Caco-2 (cell line): ENCODE data around the gene BCL2. TPM values are rescaled to one million over a fixed set of nuclear protein-coding genes. Genes with fewer than 3 reads are reported as not detected.
"Not testable (repeated sequence)": the region's sequence is repeated elsewhere in the genome, so short reads cannot be mapped to it uniquely, and the experiment has no call there.

ENCODE experiments used
- BruUV-seq: library from RNA; stranded (reverse); fragments of 400-500 nt; replicated peaks from 2 replicates; lab custom pipeline; 2021; lab: Mats Ljungman, UMichigan
- CTCF ChIA-PET: fragments of 300-600 bp; sonication (Branson Sonifier 250); formaldehyde crosslinking; loops from one replicate; lab custom pipeline; 2022; ENCODE audit warnings: antibody characterized with exemption; lab: Charles Lee
- POLR2A ChIA-PET: fragments of 300-600 bp; sonication (Branson Sonifier 250); formaldehyde crosslinking; loops from one replicate; lab custom pipeline; 2022; ENCODE audit warnings: antibody characterized with exemption; lab: Charles Lee
- DNase-seq, 2 experiments: peaks; one replicate each; pipeline versions ENCODE4 v3.0.0 to v3.0.0-alpha.2; 2020 to 2022
- H3K27me3 ChIP-seq: replicated peaks from 2 replicates; pipeline ENCODE4 v1.6.0; 2011; ENCODE audit warnings: low read length; ENCODE audit not compliant: control insufficient read depth, insufficient read depth
- H3K36me3 ChIP-seq: 2 replicates; pipeline ENCODE4 v1.5.1; 2011; ENCODE audit warnings: low read length; ENCODE audit not compliant: control insufficient read depth, insufficient read depth
- H3K4me1 ChIP-seq: fragments of 250-450 bp; sonication (Bioruptor Pico); 2 replicates; pipeline ENCODE4 v1.5.1; 2020; ENCODE audit warnings: mild to moderate bottlenecking
- H3K4me3 ChIP-seq: 2 replicates; pipeline ENCODE4 v1.5.1; 2011; ENCODE audit warnings: low read depth, mild to moderate bottlenecking, control low read depth, low read length
- H3K9me3 ChIP-seq: fragments of 250-450 bp; sonication (Bioruptor Pico); 2 replicates; pipeline ENCODE4 v1.5.1; 2020; ENCODE audit warnings: mild to moderate bottlenecking, moderate library complexity
- H3K27ac Mint-ChIP-seq: one replicate; pipeline ENCODE4 v1.8.0; 2022; ENCODE audit warnings: mixed read lengths; ENCODE audit not compliant: unreplicated experiment
- H3K27me3 Mint-ChIP-seq: one replicate; pipeline ENCODE4 v1.8.0; 2022; ENCODE audit warnings: mixed read lengths; ENCODE audit not compliant: insufficient read depth, unreplicated experiment
- H3K36me3 Mint-ChIP-seq: one replicate; pipeline ENCODE4 v1.8.0; 2022; ENCODE audit warnings: mild to moderate bottlenecking, mixed read lengths; ENCODE audit not compliant: insufficient read depth, unreplicated experiment
- H3K4me1 Mint-ChIP-seq: one replicate; pipeline ENCODE4 v1.8.0; 2022; ENCODE audit warnings: low read depth, mixed read lengths; ENCODE audit not compliant: unreplicated experiment
- H3K4me3 Mint-ChIP-seq: one replicate; pipeline ENCODE4 v1.8.0; 2022; ENCODE audit warnings: mild to moderate bottlenecking, moderate library complexity, mixed read lengths; ENCODE audit not compliant: unreplicated experiment
- H3K9me3 Mint-ChIP-seq: one replicate; pipeline ENCODE4 v1.8.0; 2022; ENCODE audit warnings: mixed read lengths; ENCODE audit not compliant: unreplicated experiment
- intact Hi-C: fragments of 100-400 bp; cut with micrococcal nuclease; formaldehyde crosslinking; loops from one replicate; pipeline ENCODE4 v1.10.0; 2022; ENCODE audit not compliant: unreplicated experiment
- total RNA-seq: library from RNA; stranded (reverse); gene quantifications from 2 replicates; pipeline ENCODE4 v1.2.3, GENCODE V29; 2022
- TF ChIP-seq, protein P1 (sequence below), 2 experiments: fragments of 200-600 bp in 1 of 2; IDR thresholded peaks; 1 replicate in 1 of 2; 2 replicates in 1 of 2; pipeline versions ENCODE4 v1.5.1 to v1.8.0; 2011 to 2022; ENCODE audit warnings: antibody characterized with exemption in 1 of 2, control low read depth in 1 of 2, inconsistent platforms in 1 of 2, low read depth in 1 of 2, low read length in 1 of 2, mild to moderate bottlenecking in 1 of 2, moderate library complexity in 1 of 2; ENCODE audit not compliant: insufficient read depth in 1 of 2, severe bottlenecking in 1 of 2, unreplicated experiment in 1 of 2

BCL2 gene
- total RNA-seq, 1 experiment from 2014 or later, result 6.5 TPM

DNA sequence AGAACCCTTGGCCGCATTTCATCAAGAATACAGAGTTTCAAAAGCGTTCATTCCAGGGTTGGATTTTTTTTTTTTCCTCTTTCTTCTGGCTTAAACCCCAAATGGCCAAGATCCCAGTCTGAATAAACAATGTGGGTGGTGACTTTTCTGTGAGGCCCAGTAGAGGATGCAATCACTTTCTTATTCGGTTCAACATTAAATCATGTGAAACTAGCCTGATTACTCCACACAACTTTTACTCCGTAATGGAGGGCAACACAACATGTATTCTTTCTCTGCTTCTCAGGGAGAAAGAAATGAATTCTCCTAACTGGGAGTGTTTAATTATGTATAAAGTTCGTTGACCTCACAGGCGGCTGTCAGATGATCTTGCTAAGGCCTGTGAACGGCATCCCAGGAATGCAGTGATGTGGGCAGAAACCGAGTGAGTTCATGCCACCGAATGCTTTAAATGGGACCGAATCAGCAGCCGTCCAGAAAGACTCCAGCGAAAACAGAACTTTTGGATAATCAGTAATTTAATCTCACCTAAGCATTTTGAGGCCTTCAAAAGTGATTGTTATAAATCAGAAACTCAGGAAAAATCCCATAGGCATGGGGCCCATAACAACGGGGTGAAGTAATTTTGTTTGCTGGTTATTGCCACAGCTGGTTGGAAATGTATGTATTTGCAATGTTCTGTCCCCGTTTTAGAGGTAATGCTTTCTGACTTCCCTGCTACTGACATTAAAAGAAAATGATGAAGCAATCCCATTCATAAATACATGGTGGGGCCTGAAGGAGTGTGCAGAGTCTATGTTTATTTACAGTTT is 81.5 kb downstream of the BCL2 start:
- peaks cover 12% of the 10 kb centered on the region; the same call in 1 of the 2 replicates for H3K4me1 ChIP-seq
- BruUV-seq, result TSS peak; percentile 41
- no peak overlapping the region for H3K4me3 ChIP-seq
- Mint-ChIP-seq H3K36me3 (no peaks in the 10 kb centered on the region), H3K4me3 (no peak overlapping the region), H3K4me1 (no peaks in the 10 kb centered on the region), H3K27ac (no peak overlapping the region), H3K27me3 (no peaks in the 10 kb centered on the region), H3K9me3 (no peaks in the 10 kb centered on the region)
- H3K27me3 ChIP-seq, result no peaks in the 10 kb centered on the region
- H3K9me3 ChIP-seq, result no peaks in the 10 kb centered on the region
- CTCF ChIA-PET, result no interaction called here
- POLR2A ChIA-PET, result no interaction called here
- peak; percentile 23 to 47 for DNase-seq
- no peaks in the 10 kb centered on the region for H3K36me3 ChIP-seq
- TF ChIP-seq, protein P1, sequence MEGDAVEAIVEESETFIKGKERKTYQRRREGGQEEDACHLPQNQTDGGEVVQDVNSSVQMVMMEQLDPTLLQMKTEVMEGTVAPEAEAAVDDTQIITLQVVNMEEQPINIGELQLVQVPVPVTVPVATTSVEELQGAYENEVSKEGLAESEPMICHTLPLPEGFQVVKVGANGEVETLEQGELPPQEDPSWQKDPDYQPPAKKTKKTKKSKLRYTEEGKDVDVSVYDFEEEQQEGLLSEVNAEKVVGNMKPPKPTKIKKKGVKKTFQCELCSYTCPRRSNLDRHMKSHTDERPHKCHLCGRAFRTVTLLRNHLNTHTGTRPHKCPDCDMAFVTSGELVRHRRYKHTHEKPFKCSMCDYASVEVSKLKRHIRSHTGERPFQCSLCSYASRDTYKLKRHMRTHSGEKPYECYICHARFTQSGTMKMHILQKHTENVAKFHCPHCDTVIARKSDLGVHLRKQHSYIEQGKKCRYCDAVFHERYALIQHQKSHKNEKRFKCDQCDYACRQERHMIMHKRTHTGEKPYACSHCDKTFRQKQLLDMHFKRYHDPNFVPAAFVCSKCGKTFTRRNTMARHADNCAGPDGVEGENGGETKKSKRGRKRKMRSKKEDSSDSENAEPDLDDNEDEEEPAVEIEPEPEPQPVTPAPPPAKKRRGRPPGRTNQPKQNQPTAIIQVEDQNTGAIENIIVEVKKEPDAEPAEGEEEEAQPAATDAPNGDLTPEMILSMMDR (IDR thresholded peaks at IDR 0.05; ENCODE audit: insufficient read depth in 1 of 2, low read depth in 1 of 2, low read length in 1 of 2, severe bottlenecking in 1 of 2, unreplicated experiment in 1 of 2), result no peak
- intact Hi-C loops, result no loop called here

DNA sequence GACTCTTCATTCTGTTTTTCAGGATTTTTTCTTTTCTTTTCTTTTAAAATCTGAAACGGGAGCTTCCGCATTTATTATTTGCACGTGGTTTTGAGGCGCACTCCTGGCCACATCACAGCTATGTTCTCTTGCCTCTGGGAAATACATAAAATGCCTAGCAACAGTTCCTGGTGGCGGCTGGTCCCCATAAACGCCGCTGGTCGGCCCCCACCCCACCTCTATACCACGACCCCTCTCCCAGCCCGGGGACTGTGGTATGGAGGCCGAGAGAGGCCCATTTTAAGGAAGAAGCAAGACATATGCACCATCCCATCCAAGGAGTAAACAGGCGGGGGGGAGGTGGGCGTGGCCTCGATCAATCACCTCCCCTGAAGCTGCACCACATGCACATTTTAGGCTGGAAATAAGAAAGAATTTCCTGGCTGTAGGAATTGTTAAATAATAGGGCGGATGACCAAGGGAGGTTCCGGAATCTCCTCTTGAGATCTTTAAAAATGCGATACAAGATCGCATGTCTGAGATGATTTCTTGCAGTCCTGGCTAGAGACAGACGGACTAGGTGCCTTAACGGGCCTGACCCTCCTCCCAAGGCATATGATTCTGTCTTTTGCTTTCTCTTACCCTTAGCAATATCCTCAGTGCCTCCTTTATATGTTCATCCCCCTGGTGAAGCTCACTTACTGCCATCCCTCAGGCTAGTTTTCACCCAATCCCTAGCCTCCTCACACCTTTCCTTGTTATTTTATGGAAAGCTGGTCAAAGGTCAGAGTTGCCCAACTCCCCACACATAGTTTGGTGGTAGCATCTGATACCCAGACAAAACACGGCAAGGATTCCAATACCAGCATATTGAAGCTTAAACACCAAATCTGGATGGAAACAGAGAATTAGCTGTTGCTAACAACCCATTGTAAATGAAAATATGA is 82.4 kb downstream of the BCL2 start:
- no peak overlapping the region for H3K4me3 ChIP-seq
- Mint-ChIP-seq H3K27ac (no peak overlapping the region), H3K4me3 (no peak overlapping the region), H3K9me3 (no peaks in the 10 kb centered on the region), H3K27me3 (no peaks in the 10 kb centered on the region), H3K4me1 (no peaks in the 10 kb centered on the region), H3K36me3 (no peaks in the 10 kb centered on the region)
- ChIA-PET POLR2A (no interaction called here), CTCF (no interaction called here)
- intact Hi-C loops, result no loop called here
- DNase-seq, result peak in 1 of 2 experiments; percentile 3
- BruUV-seq, result no TSS peak
- TF ChIP-seq, protein P1 (IDR thresholded peaks at IDR 0.05; ENCODE audit: insufficient read depth in 1 of 2, low read depth in 1 of 2, low read length in 1 of 2, severe bottlenecking in 1 of 2, unreplicated experiment in 1 of 2), result no peak
- H3K4me1 ChIP-seq, result peaks cover 12% of the 10 kb centered on the region; the same call in 1 of the 2 replicates
- H3K36me3 ChIP-seq, result no peaks in the 10 kb centered on the region
- H3K27me3 ChIP-seq, result no peaks in the 10 kb centered on the region
- no peaks in the 10 kb centered on the region for H3K9me3 ChIP-seq

DNA sequence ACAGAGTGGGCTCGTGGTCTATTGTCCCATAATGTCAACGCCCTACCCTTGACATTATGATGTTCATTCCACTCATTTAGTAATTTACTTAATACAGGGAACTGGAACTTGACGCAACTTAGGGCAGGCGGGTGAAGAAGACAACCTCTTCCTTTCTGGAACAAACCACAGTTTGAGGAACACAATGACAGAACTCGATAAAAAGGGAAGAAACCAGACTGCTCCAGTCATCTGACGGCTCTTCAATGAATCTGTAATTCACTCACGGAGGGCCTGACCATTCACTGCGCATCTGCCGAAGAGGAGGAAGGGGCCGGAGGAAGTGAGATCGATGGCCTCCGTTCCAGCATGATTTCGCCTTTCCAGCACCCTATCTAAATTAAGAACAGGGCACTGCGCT is 83.2 kb downstream of the BCL2 start:
- Mint-ChIP-seq H3K4me3 (no peak overlapping the region), H3K27ac (no peak overlapping the region), H3K4me1 (no peaks in the 10 kb centered on the region), H3K36me3 (no peaks in the 10 kb centered on the region), H3K9me3 (no peaks in the 10 kb centered on the region), H3K27me3 (no peaks in the 10 kb centered on the region)
- Histone ChIP-seq H3K27me3 (no peaks in the 10 kb centered on the region), H3K36me3 (no peaks in the 10 kb centered on the region), H3K4me3 (no peak overlapping the region), H3K9me3 (no peaks in the 10 kb centered on the region), H3K4me1 (peaks cover 12% of the 10 kb centered on the region; the same call in 1 of the 2 replicates)
- intact Hi-C loops, result no loop called here
- no peak for DNase-seq
- BruUV-seq, result no TSS peak
- TF ChIP-seq, protein P1 (IDR thresholded peaks at IDR 0.05; ENCODE audit: insufficient read depth in 1 of 2, low read depth in 1 of 2, low read length in 1 of 2, severe bottlenecking in 1 of 2, unreplicated experiment in 1 of 2), result no peak
- CTCF ChIA-PET, result no interaction called here
- POLR2A ChIA-PET, result no interaction called here

GRCh38 chr18:63235920-63236319 is 83.6 kb downstream of the BCL2 start:
- POLR2A ChIA-PET, H3K9me3 ChIP-seq, H3K36me3 Mint-ChIP-seq, H3K4me1 Mint-ChIP-seq, H3K4me3 ChIP-seq, H3K36me3 ChIP-seq, intact Hi-C loops, CTCF ChIA-PET, H3K27me3 Mint-ChIP-seq, BruUV-seq, DNase-seq, H3K9me3 Mint-ChIP-seq, H3K27me3 ChIP-seq, H3K4me3 Mint-ChIP-seq, H3K27ac Mint-ChIP-seq: not testable (repeated sequence)
- peaks cover 12% of the 10 kb centered on the region; the same call in 1 of the 2 replicates for H3K4me1 ChIP-seq
